ENCODE measurements around the gene COL13A1. TPM values are rescaled to one million over a fixed set of nuclear protein-coding genes. Genes with fewer than 3 reads are reported as not detected.

COL13A1 gene
- total and polyA plus RNA-seq, 4 donors, result 0.17 to 0.47 (median 0.18) TPM

- TF ChIP-seq CTCF (IDR thresholded peaks at IDR 0.05; ENCODE audit: low read depth, low read length, missing input control) (no peak), FOXA2 (IDR thresholded peaks at IDR 0.05) (no peak), ZBTB33 (IDR thresholded peaks at IDR 0.05) (no peak)
Observed at GRCh38 chr10:69826094-69826493, 24.4 kb downstream of the COL13A1 start (continued).

GRCh38 chr10:69826789-69827554, 25.3 kb downstream of the COL13A1 start:
- DNase-seq (ENCODE audit: low spot score), result no peak
- Histone ChIP-seq H3K4me1 (ENCODE audit: control insufficient read depth in 4 of 4, insufficient read depth in 4 of 4, low read length in 3 of 4) (no peaks in the 10 kb centered on the region), H3K27ac (ENCODE audit: low read depth in 1 of 2, low read length in 2 of 2) (no peak overlapping the region), H3K9ac (ENCODE audit: low read depth in 1 of 2, low read length in 2 of 2) (no peak overlapping the region), H3K9me3 (ENCODE audit: control insufficient read depth in 4 of 4, low read length in 3 of 4) (no peaks in the 10 kb centered on the region), H3K36me3 (ENCODE audit: control insufficient read depth in 4 of 4, insufficient read depth in 3 of 4, low read depth in 1 of 4, low read length in 3 of 4) (no peaks in the 10 kb centered on the region), H3K27me3 (ENCODE audit: control insufficient read depth in 4 of 4, insufficient read depth in 4 of 4, low read length in 3 of 4) (peaks cover 0 to 4% (median 0%) of the 10 kb centered on the region in 4 donors), H3K4me3 (ENCODE audit: low read depth in 1 of 3, low read length in 3 of 3) (no peak overlapping the region)
- TF ChIP-seq FOXA1 (IDR thresholded peaks at IDR 0.05), result no peak
- TF ChIP-seq HNF4G (IDR thresholded peaks at IDR 0.05), result no peak
- 82% methylated on average over 7 of the region's 7 CpGs for WGBS

- Histone ChIP-seq H3K9ac (ENCODE audit: low read depth in 1 of 2, low read length in 2 of 2) (no peak overlapping the region), H3K4me3 (ENCODE audit: low read depth in 1 of 3, low read length in 3 of 3) (no peak overlapping the region), H3K9me3 (ENCODE audit: control insufficient read depth in 4 of 4, low read length in 3 of 4) (no peaks in the 10 kb centered on the region), H3K27ac (ENCODE audit: low read depth in 1 of 2, low read length in 2 of 2) (no peak overlapping the region), H3K4me1 (ENCODE audit: control insufficient read depth in 4 of 4, insufficient read depth in 4 of 4, low read length in 3 of 4) (no peaks in the 10 kb centered on the region), H3K27me3 (ENCODE audit: control insufficient read depth in 4 of 4, insufficient read depth in 4 of 4, low read length in 3 of 4) (peaks cover 0 to 4% (median 0%) of the 10 kb centered on the region in 4 donors), H3K36me3 (ENCODE audit: control insufficient read depth in 4 of 4, insufficient read depth in 3 of 4, low read depth in 1 of 4, low read length in 3 of 4) (no peaks in the 10 kb centered on the region)
- TF ChIP-seq FOXA1 (IDR thresholded peaks at IDR 0.05), result no peak
- WGBS, result 62% methylated on average over 9 of the region's 9 CpGs
- DNase-seq (ENCODE audit: low spot score), result no peak
Observed at GRCh38 chr10:69828144-69828870, 26.6 kb downstream of the COL13A1 start.

GRCh38 chr10:69829775-69830174, 28.1 kb downstream of the COL13A1 start:
- Histone ChIP-seq H3K27ac (ENCODE audit: low read depth in 1 of 2, low read length in 2 of 2) (no peak overlapping the region), H3K4me1 (ENCODE audit: control insufficient read depth in 4 of 4, insufficient read depth in 4 of 4, low read length in 3 of 4) (no peaks in the 10 kb centered on the region), H3K9me3 (ENCODE audit: control insufficient read depth in 4 of 4, low read length in 3 of 4) (no peaks in the 10 kb centered on the region), H3K27me3 (ENCODE audit: control insufficient read depth in 4 of 4, insufficient read depth in 4 of 4, low read length in 3 of 4) (peaks cover 0 to 4% (median 0%) of the 10 kb centered on the region in 4 donors), H3K36me3 (ENCODE audit: control insufficient read depth in 4 of 4, insufficient read depth in 3 of 4, low read depth in 1 of 4, low read length in 3 of 4) (no peaks in the 10 kb centered on the region), H3K9ac (ENCODE audit: low read depth in 1 of 2, low read length in 2 of 2) (no peak overlapping the region), H3K4me3 (ENCODE audit: low read depth in 1 of 3, low read length in 3 of 3) (no peak overlapping the region)
- DNase-seq (ENCODE audit: low spot score), result no peak
- WGBS, result 56% methylated on average over 8 of the region's 8 CpGs
- TF ChIP-seq RAD21 (IDR thresholded peaks at IDR 0.05), result no peak
- no peak for TF ChIP-seq EGR1 (IDR thresholded peaks at IDR 0.05; ENCODE audit: low read depth in 2 of 2)
- no peak for TF ChIP-seq RXRA (IDR thresholded peaks at IDR 0.05)
- no peak for TF ChIP-seq ZBTB33 (IDR thresholded peaks at IDR 0.05)
- no peak for TF ChIP-seq FOXA1 (IDR thresholded peaks at IDR 0.05)
- TF ChIP-seq HNF4G (IDR thresholded peaks at IDR 0.05), result no peak
- TF ChIP-seq NR2F2 (IDR thresholded peaks at IDR 0.05), result no peak
- no peak for TF ChIP-seq GABPA (IDR thresholded peaks at IDR 0.05 in 1 of 2, conservative IDR thresholded peaks at IDR 0.05 in 1 of 2)
- no peak for TF ChIP-seq YY1 (IDR thresholded peaks at IDR 0.05)
- no peak for TF ChIP-seq CTCF (IDR thresholded peaks at IDR 0.05; ENCODE audit: low read depth, low read length, missing input control)
- TF ChIP-seq HNF4A (conservative IDR thresholded peaks at IDR 0.05), result no peak
- TF ChIP-seq JUND (IDR thresholded peaks at IDR 0.05), result no peak
